C4-2B (cell line): ENCODE results near the gene GRID1.

Experiments used
- ZFX ChIP-seq: fragments of 450-650 bp; IDR thresholded peaks from 2 replicates; pipeline ENCODE4 v1.6.1; 2017
- TF ChIP-seq, protein P1 (sequence below): fragments of 450-650 bp; conservative IDR thresholded peaks from 2 replicates; pipeline ENCODE4 v1.5.1; 2017; ENCODE audit warnings: mild to moderate bottlenecking

DNA sequence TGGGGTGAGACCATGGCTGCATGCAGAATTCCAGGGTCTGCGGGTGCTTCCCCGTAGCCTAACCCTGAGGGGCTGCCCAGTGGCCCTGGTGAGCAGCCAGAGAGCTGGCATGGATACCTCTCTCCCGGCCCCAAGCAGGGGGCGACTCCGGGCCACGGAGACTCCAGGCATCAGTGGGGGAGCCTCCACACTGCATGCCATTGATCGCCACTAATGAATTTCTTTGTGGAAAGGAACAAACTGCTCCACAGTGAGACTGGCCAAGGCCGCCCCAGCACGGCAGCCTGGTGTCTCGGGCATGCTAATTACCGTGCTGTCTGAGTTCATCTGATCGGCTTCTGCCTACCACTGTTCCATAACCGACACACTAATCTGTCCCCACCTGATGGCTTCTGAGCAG, 184.4 kb downstream of the GRID1 start:
- TF ChIP-seq, protein P1, sequence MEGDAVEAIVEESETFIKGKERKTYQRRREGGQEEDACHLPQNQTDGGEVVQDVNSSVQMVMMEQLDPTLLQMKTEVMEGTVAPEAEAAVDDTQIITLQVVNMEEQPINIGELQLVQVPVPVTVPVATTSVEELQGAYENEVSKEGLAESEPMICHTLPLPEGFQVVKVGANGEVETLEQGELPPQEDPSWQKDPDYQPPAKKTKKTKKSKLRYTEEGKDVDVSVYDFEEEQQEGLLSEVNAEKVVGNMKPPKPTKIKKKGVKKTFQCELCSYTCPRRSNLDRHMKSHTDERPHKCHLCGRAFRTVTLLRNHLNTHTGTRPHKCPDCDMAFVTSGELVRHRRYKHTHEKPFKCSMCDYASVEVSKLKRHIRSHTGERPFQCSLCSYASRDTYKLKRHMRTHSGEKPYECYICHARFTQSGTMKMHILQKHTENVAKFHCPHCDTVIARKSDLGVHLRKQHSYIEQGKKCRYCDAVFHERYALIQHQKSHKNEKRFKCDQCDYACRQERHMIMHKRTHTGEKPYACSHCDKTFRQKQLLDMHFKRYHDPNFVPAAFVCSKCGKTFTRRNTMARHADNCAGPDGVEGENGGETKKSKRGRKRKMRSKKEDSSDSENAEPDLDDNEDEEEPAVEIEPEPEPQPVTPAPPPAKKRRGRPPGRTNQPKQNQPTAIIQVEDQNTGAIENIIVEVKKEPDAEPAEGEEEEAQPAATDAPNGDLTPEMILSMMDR: no peak
- TF ChIP-seq ZFX: no peak
